GM10847 (cell line): ENCODE results near the gene ACTL7A.

Experiments
- POLR2A ChIP-seq: IDR thresholded peaks from 2 replicates; pipeline ENCODE4 v1.6.1; 2011; ENCODE audit not compliant: insufficient read length; ENCODE audit errors: extremely low read depth

The ACTL7A gene

DNA sequence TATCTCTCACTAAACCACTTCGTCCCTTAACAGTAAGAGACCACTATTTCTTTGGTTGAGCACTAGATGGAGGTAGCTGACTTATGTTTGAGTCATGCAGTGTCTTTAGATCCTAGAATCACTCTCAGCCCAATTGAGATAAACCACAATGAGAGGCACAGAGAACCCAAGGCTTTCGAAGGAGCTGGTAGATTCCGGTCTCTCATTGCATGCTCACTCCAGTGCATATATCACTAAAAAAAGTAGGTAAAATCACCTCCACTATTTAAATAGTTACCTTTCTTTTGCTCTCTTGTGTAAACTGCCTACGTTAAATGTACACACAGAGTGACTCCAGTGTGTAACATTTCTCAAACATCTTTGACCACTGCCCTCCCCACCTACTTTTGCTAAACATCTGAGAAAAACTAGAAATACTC lies 27.6 kb downstream of the ACTL7A start:
- no peak for TF ChIP-seq POLR2A

GRCh38 chr9:108894225-108894997 lies 32.3 kb downstream of the ACTL7A start:
- no peak for TF ChIP-seq POLR2A

DNA sequence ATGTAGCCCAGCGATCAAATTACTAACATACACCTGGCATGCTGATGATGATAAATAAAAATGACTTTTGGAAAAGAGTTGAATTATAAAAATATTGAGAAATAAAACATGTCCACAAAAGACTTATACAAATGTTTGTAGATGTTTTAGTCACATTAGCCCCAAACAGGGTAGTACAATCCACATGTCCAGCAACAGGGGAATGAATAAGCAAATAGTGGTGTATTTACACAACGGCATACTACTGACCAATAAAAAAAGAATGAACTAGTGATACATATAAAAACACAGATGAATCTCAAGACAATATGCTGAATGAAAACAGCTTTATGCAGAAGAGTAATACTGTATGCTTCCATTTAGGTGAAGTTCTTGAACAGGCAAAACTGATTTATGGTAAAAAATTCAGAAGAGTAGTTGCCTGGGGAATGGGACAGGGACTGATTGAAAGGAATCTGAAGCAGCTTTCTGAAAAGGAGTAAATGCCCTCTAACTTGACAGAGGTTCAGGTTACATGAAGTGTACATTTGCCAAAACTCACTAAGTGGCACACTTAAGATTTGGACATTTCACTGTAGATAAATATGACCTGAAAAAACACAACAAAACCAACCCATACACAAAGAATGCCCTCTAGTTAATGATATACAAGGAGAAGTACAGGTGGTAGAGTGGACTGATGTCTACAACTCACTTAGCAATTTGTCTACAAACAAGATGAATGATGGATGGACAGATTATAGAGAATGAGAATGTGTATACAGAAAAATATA lies 35.4 kb downstream of the ACTL7A start:
- no peak for TF ChIP-seq POLR2A

- no peak for TF ChIP-seq POLR2A
These were observed 38.1 kb downstream of the ACTL7A start for GRCh38 chr9:108900176-108900575.

- TF ChIP-seq POLR2A = no peak
These were observed 41.5 kb downstream of the ACTL7A start for GRCh38 chr9:108903420-108904103.

- TF ChIP-seq POLR2A = no peak
These were observed 42.1 kb downstream of the ACTL7A start for GRCh38 chr9:108904161-108904560.

GRCh38 chr9:108905494-108905893 lies 43.4 kb downstream of the ACTL7A start:
- TF ChIP-seq POLR2A = no peak

DNA sequence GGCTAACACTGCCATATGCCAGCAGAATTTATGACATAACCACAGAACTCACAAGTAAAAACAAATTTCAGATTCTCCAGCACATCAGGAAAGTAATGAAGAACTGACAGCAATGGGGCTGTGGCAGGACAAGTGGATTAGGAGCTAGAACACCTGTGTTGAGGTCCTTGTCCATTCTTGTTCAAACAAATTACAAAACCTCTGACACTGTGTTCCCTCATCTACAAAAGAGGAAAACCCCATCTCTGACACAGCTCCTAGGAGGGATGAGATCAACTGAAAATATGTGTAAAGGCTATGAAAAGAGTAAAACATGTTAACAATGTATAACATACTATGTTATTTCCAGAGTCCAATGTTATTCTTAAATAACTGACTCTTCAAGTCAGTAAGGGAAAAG lies 48.3 kb downstream of the ACTL7A start:
- TF ChIP-seq POLR2A = no peak

- no peak for TF ChIP-seq POLR2A
These were observed 48.8 kb downstream of the ACTL7A start for GRCh38 chr9:108910914-108911313.

GRCh38 chr9:108911820-108912219 lies 49.8 kb downstream of the ACTL7A start:
- TF ChIP-seq POLR2A = no peak
